ENCODE measurements around the gene KIF25. TPM values are rescaled to one million over a fixed set of nuclear protein-coding genes. Genes with fewer than 3 reads are reported as not detected.

KIF25 gene
- total RNA-seq, 4 donors from 2014 or later: 0.16 to 1.0 TPM; not detected in 2

- no peaks in the 10 kb centered on the region for H3K9me3 ChIP-seq
- H3K27me3 ChIP-seq: peaks cover 0 to 7% (median 0%) of the 10 kb centered on the region in 3 donors
- no peak for DNase-seq
- in situ Hi-C loops (cut with MboI; ENCODE audit: low sequenced_read_pairs in 4 of 4): no loop called here
- intact Hi-C loops (cut with DNase I; ENCODE audit: low total_unique reads): no loop called here
- no peaks in the 10 kb centered on the region for H3K4me1 ChIP-seq
- ATAC-seq: no peak
- peak overlapping the region in 1 of 4 donors; percentile 29 for H3K4me3 ChIP-seq
- H3K36me3 ChIP-seq: no peaks in the 10 kb centered on the region
- TF ChIP-seq CTCF (IDR thresholded peaks at IDR 0.05 in 4 of 5, conservative IDR thresholded peaks at IDR 0.05 in 1 of 5) (no peak), POLR2A (IDR thresholded peaks at IDR 0.05) (no peak)
- peak overlapping the region in 2 of 4 donors; percentile 4 to 70 for H3K27ac ChIP-seq
These were observed 45.1 kb downstream of the KIF25 start for GRCh38 chr6:168042426-168043192.

- no peaks in the 10 kb centered on the region for H3K36me3 ChIP-seq
- in situ Hi-C loops (cut with MboI; ENCODE audit: low sequenced_read_pairs in 4 of 4): no loop called here
- ATAC-seq: no peak
These were observed 45.8 kb downstream of the KIF25 start for GRCh38 chr6:168043193-168043847.

GRCh38 chr6:168043848-168044415, 46.5 kb downstream of the KIF25 start:
- TF ChIP-seq POLR2A (IDR thresholded peaks at IDR 0.05): no peak
- TF ChIP-seq CTCF (IDR thresholded peaks at IDR 0.05 in 4 of 5, conservative IDR thresholded peaks at IDR 0.05 in 1 of 5): no peak
- no peak for DNase-seq
- Histone ChIP-seq H3K36me3 (no peaks in the 10 kb centered on the region), H3K27ac (peak overlapping the region in 2 of 4 donors; percentile 35 to 70), H3K27me3 (no peaks in the 10 kb centered on the region), H3K9me3 (no peaks in the 10 kb centered on the region), H3K4me3 (peak overlapping the region in 1 of 4 donors; percentile 29), H3K4me1 (no peaks in the 10 kb centered on the region)
- in situ Hi-C loops (cut with MboI; ENCODE audit: low sequenced_read_pairs in 4 of 4) (no loop called here), intact Hi-C loops (cut with DNase I; ENCODE audit: low total_unique reads) (no loop called here)
- no peak for ATAC-seq

More at GRCh38 chr6:168043193-168043847, 45.8 kb downstream of the KIF25 start:
- TF ChIP-seq CTCF (IDR thresholded peaks at IDR 0.05 in 4 of 5, conservative IDR thresholded peaks at IDR 0.05 in 1 of 5): no peak
- TF ChIP-seq POLR2A (IDR thresholded peaks at IDR 0.05): no peak
- Histone ChIP-seq H3K9me3 (no peaks in the 10 kb centered on the region), H3K27ac (peak overlapping the region in 2 of 4 donors; percentile 35 to 70), H3K27me3 (peaks cover 0 to 4% (median 0%) of the 10 kb centered on the region in 3 donors), H3K4me3 (peak overlapping the region in 1 of 4 donors; percentile 29), H3K4me1 (no peaks in the 10 kb centered on the region)
- intact Hi-C loops (cut with DNase I; ENCODE audit: low total_unique reads): no loop called here
- DNase-seq: no peak

- DNase-seq (no peak), ATAC-seq (no peak)
- H3K9me3 ChIP-seq: no peaks in the 10 kb centered on the region
- intact Hi-C loops (cut with DNase I; ENCODE audit: low total_unique reads): no loop called here
- in situ Hi-C loops (cut with MboI; ENCODE audit: low sequenced_read_pairs in 4 of 4): no loop called here
- no peaks in the 10 kb centered on the region for H3K36me3 ChIP-seq
- H3K27ac ChIP-seq: peak overlapping the region in 2 of 4 donors; percentile 70 to 71
- no peaks in the 10 kb centered on the region for H3K27me3 ChIP-seq
- no peaks in the 10 kb centered on the region for H3K4me1 ChIP-seq
- no peak for TF ChIP-seq POLR2A (IDR thresholded peaks at IDR 0.05)
- peak overlapping the region in 1 of 4 donors; percentile 18 for H3K4me3 ChIP-seq
These were observed 47.2 kb downstream of the KIF25 start for GRCh38 chr6:168044521-168045130.

Measured in gastrocnemius medialis (tissue), 4 donors.